Peyer's patch (tissue), 4 donors: ENCODE results near the gene FOXL3. TPM values are rescaled to one million over a fixed set of nuclear protein-coding genes. Genes with fewer than 3 reads are reported as not detected.

Source experiments
- DNase-seq, 3 donors: peaks; one replicate each; pipeline ENCODE4 v3.0.0-alpha.2; 2017 to 2019
- H3K27ac ChIP-seq, 4 donors: fragments of 200-600 bp; sonication (generic); one replicate each; pipeline ENCODE4 v1.5.1; 2016 to 2019
- H3K27me3 ChIP-seq, 2 donors: fragments of 200-600 bp; sonication (generic); one replicate each; pipeline ENCODE4 v1.5.1; 2019
- H3K36me3 ChIP-seq, 3 donors: fragments of 200-600 bp; sonication (generic); one replicate each; pipeline ENCODE4 v1.5.1; 2016 to 2019
- H3K4me1 ChIP-seq, 4 donors: fragments of 200-600 bp; sonication (generic); one replicate each; pipeline ENCODE4 v1.5.1; 2016 to 2019
- H3K4me3 ChIP-seq, 4 donors: fragments of 200-600 bp; sonication (generic); 1 replicate in 3 of 4; 2 replicates in 1 of 4; pipeline ENCODE4 v1.5.1; 2016 to 2019; ENCODE audit warnings: mild to moderate bottlenecking in 1 of 4
- H3K9me3 ChIP-seq, 4 donors: fragments of 200-600 bp; sonication (generic); one replicate each; pipeline ENCODE4 v1.5.1; 2016 to 2019; ENCODE audit warnings: mild to moderate bottlenecking in 1 of 4
- CTCF ChIP-seq, 6 experiments: fragments of 450-650 bp in 4 of 6; fragments of 200-600 bp in 2 of 6; sonication (generic) in 1 of 6; IDR thresholded peaks; one replicate each; pipeline ENCODE4 v1.5.1; 2017 to 2019; ENCODE audit warnings: antibody characterized with exemption in 6 of 6, mild to moderate bottlenecking in 3 of 6, moderate library complexity in 1 of 6
- POLR2A ChIP-seq, 2 donors: fragments of 450-650 bp; IDR thresholded peaks; one replicate each; pipeline ENCODE4 v1.5.1; 2017; ENCODE audit warnings: antibody characterized with exemption in 2 of 2, mild to moderate bottlenecking in 2 of 2, moderate library complexity in 2 of 2
- total RNA-seq, 4 donors: library from RNA; depleted of rRNA; stranded (reverse); fragments of >200 nt; gene quantifications; one replicate each; pipeline ENCODE4 v1.1.0, GENCODE V29; 2016

The FOXL3 gene
- total RNA-seq, 4 donors from 2014 or later = not detected

GRCh38 chr7:256461-256940 is 33.5 kb upstream of the FOXL3 start:
- Histone ChIP-seq H3K27me3 (no peaks in the 10 kb centered on the region), H3K36me3 (peaks cover 0 to 78% (median 6%) of the 10 kb centered on the region in 3 donors), H3K27ac (no peak overlapping the region), H3K9me3 (no peaks in the 10 kb centered on the region), H3K4me1 (no peaks in the 10 kb centered on the region), H3K4me3 (no peak overlapping the region)
- DNase-seq = no peak
- no peak for TF ChIP-seq CTCF (IDR thresholded peaks at IDR 0.05)
- no peak for TF ChIP-seq POLR2A (IDR thresholded peaks at IDR 0.05)

- Histone ChIP-seq H3K27me3 (no peaks in the 10 kb centered on the region), H3K27ac (no peak overlapping the region), H3K4me1 (no peaks in the 10 kb centered on the region), H3K4me3 (no peak overlapping the region), H3K9me3 (peaks cover 0 to 3% (median 0%) of the 10 kb centered on the region in 4 donors), H3K36me3 (peaks cover 0 to 72% (median 6%) of the 10 kb centered on the region in 3 donors)
- peak in 1 of 3 donors; percentile 28 for DNase-seq
- TF ChIP-seq CTCF (IDR thresholded peaks at IDR 0.05) (no peak), POLR2A (IDR thresholded peaks at IDR 0.05) (no peak)
These were observed 32.9 kb upstream of the FOXL3 start for GRCh38 chr7:256981-257646.

- Histone ChIP-seq H3K4me1 (no peaks in the 10 kb centered on the region), H3K27me3 (no peaks in the 10 kb centered on the region), H3K9me3 (peaks cover 0 to 6% (median 1%) of the 10 kb centered on the region in 4 donors), H3K36me3 (peaks cover 0 to 67% (median 6%) of the 10 kb centered on the region in 3 donors), H3K4me3 (no peak overlapping the region), H3K27ac (no peak overlapping the region)
- peak in 1 of 3 donors; percentile 48 for DNase-seq
- TF ChIP-seq POLR2A (IDR thresholded peaks at IDR 0.05) = no peak
- no peak for TF ChIP-seq CTCF (IDR thresholded peaks at IDR 0.05)
These were observed 32.4 kb upstream of the FOXL3 start for GRCh38 chr7:257647-257992.

- H3K27ac ChIP-seq = no peak overlapping the region
- peaks cover 0 to 59% (median 6%) of the 10 kb centered on the region in 3 donors for H3K36me3 ChIP-seq
- H3K9me3 ChIP-seq = peaks cover 0 to 9% (median 4%) of the 10 kb centered on the region in 4 donors
- peak in 1 of 3 donors; percentile 45 for DNase-seq
- H3K4me1 ChIP-seq = no peaks in the 10 kb centered on the region
- no peak overlapping the region for H3K4me3 ChIP-seq
- no peaks in the 10 kb centered on the region for H3K27me3 ChIP-seq
- TF ChIP-seq POLR2A (IDR thresholded peaks at IDR 0.05) (no peak), CTCF (IDR thresholded peaks at IDR 0.05) (no peak)
These were observed 31.3 kb upstream of the FOXL3 start for GRCh38 chr7:258476-259190.

- H3K9me3 ChIP-seq = peaks cover 0 to 14% (median 4%) of the 10 kb centered on the region in 4 donors
- TF ChIP-seq POLR2A (IDR thresholded peaks at IDR 0.05) = no peak
- no peak for TF ChIP-seq CTCF (IDR thresholded peaks at IDR 0.05)
- H3K36me3 ChIP-seq = peaks cover 0 to 54% (median 6%) of the 10 kb centered on the region in 3 donors
- no peak overlapping the region for H3K4me3 ChIP-seq
- H3K27me3 ChIP-seq = no peaks in the 10 kb centered on the region
- H3K4me1 ChIP-seq = no peaks in the 10 kb centered on the region
- no peak overlapping the region for H3K27ac ChIP-seq
- peak in 1 of 3 donors; percentile 33 for DNase-seq
These were observed 30.8 kb upstream of the FOXL3 start for GRCh38 chr7:259191-259505.
